K562 (cell line): Measurements from ENCODE around the gene MTHFR. TPM values are rescaled to one million over a fixed set of nuclear protein-coding genes. Genes with fewer than 3 reads are reported as not detected.

Source experiments
- C11orf30 ChIP-seq: fragments of 450-650 bp; IDR thresholded peaks from 2 replicates; pipeline ENCODE4 v1.6.1; 2016; ENCODE audit warnings: low read depth, mild to moderate bottlenecking
- CREB1 ChIP-seq, 2 experiments: sonication (generic) in 1 of 2; formaldehyde crosslinking in 1 of 2; IDR thresholded peaks; 2 replicates each; pipeline versions ENCODE4 v1.6.1 to v1.8.0; 2012 to 2022; ENCODE audit warnings: inconsistent platforms in 1 of 2, mild to moderate bottlenecking in 1 of 2, missing genetic modification reagents in 1 of 2, moderate library complexity in 1 of 2
- CREM ChIP-seq: IDR thresholded peaks from 2 replicates; pipeline ENCODE4 v1.6.1; 2014; ENCODE audit warnings: antibody characterized with exemption, low read depth
- FOXA1 ChIP-seq: fragments of 450-650 bp; IDR thresholded peaks from 2 replicates; pipeline ENCODE4 v1.6.1; 2016; ENCODE audit warnings: mild to moderate bottlenecking, borderline replicate concordance
- FOXA3 ChIP-seq, 2 experiments: fragments of 450-650 bp in 1 of 2; sonication (generic) in 1 of 2; formaldehyde crosslinking; IDR thresholded peaks in 1 of 2; conservative IDR thresholded peaks in 1 of 2; 2 replicates each; pipeline versions ENCODE4 v1.4.0 to v1.8.0; 2020 to 2022; ENCODE audit warnings: mild to moderate bottlenecking in 2 of 2, missing genetic modification reagents in 1 of 2
- ILK ChIP-seq: fragments of 450-650 bp; IDR thresholded peaks from 2 replicates; pipeline ENCODE4 v1.6.1; 2016; ENCODE audit warnings: missing genetic modification characterization, low read depth, mild to moderate bottlenecking, missing compliant biosample characterization, moderate library complexity, borderline replicate concordance
- MAZ ChIP-seq, 2 experiments: fragments of 450-650 bp in 1 of 2; sonication (generic) in 1 of 2; formaldehyde crosslinking; IDR thresholded peaks in 1 of 2; conservative IDR thresholded peaks in 1 of 2; 2 replicates each; pipeline versions ENCODE4 v1.4.0 to v1.5.0; 2020; ENCODE audit warnings: mild to moderate bottlenecking in 1 of 2, missing genetic modification reagents in 1 of 2
- MTA1 ChIP-seq: fragments of 450-650 bp; IDR thresholded peaks from 2 replicates; pipeline ENCODE4 v1.6.1; 2017; ENCODE audit warnings: borderline replicate concordance
- NCOA6 ChIP-seq: fragments of 450-650 bp; IDR thresholded peaks from 2 replicates; pipeline ENCODE4 v1.6.1; 2017; ENCODE audit warnings: mild to moderate bottlenecking
- NONO ChIP-seq, 2 experiments: fragments of 200-400 bp in 1 of 2; fragments of 450-650 bp in 1 of 2; formaldehyde crosslinking in 1 of 2; IDR thresholded peaks; 2 replicates each; pipeline ENCODE4 v1.6.1; 2017; ENCODE audit warnings: low read depth in 2 of 2, mild to moderate bottlenecking in 2 of 2, moderate library complexity in 2 of 2, low read length in 1 of 2
- PTBP1 ChIP-seq: fragments of 200-400 bp; formaldehyde crosslinking; IDR thresholded peaks from 2 replicates; pipeline ENCODE4 v1.6.1; 2017; ENCODE audit warnings: low read depth, low read length
- XRCC4 ChIP-seq: IDR thresholded peaks from one replicate; pipeline ENCODE4 v1.6.1; 2011; ENCODE audit not compliant: insufficient read depth, insufficient read length; ENCODE audit errors: extremely low read depth
- ZNF121 ChIP-seq: sonication (generic); formaldehyde crosslinking; conservative IDR thresholded peaks from 2 replicates; pipeline ENCODE4 v1.8.0; 2022; ENCODE audit warnings: missing genetic modification reagents
- ZNF263 ChIP-seq: sonication (generic); formaldehyde crosslinking; IDR thresholded peaks from 2 replicates; pipeline ENCODE4 v1.8.0; 2022; ENCODE audit warnings: mild to moderate bottlenecking, missing genetic modification reagents, borderline replicate concordance
- ZNF41 ChIP-seq: fragments of 250-450 bp; sonication (Bioruptor Pico); conservative IDR thresholded peaks from 2 replicates; pipeline ENCODE4 v1.4.0; 2020; ENCODE audit warnings: mild to moderate bottlenecking
- ZSCAN32 ChIP-seq: fragments of 450-650 bp; formaldehyde crosslinking; IDR thresholded peaks from 2 replicates; pipeline ENCODE4 v1.4.0; 2020; ENCODE audit warnings: mild to moderate bottlenecking, moderate library complexity
- ZZZ3 ChIP-seq: fragments of 450-650 bp; IDR thresholded peaks from 2 replicates; pipeline ENCODE4 v1.6.1; 2016; ENCODE audit warnings: antibody characterized with exemption, mild to moderate bottlenecking, moderate library complexity
- polyA plus RNA-seq, 8 experiments: library from polyadenylated mRNA; depleted of rRNA in 4 of 8; stranded (reverse) in 5 of 8; unstranded in 3 of 8; fragments of >200 nt; fragmentation: Nextera tagmentation in 2 of 8; fragmentation: Illumina TruSeq in 1 of 8; extraction: Ambion mirVana in 2 of 8; extraction: Trizol in 1 of 8; gene quantifications; 2 replicates each; pipeline versions ENCODE4 v1.2.1 to v1.2.3, GENCODE V29; 2011 to 2014; ENCODE audit warnings: inconsistent platforms in 1 of 8, missing spikeins in 1 of 8
- total RNA-seq, 7 experiments: library from RNA; depleted of rRNA in 6 of 7; stranded (reverse); fragments of >200 nt in 6 of 7; fragmentation: Illumina TruSeq in 2 of 7; extraction: Trizol in 2 of 7; gene quantifications; 2 replicates each; pipeline versions ENCODE4 v1.2.1 to v1.2.3, GENCODE V29; 2011 to 2021; ENCODE audit warnings: low replicate concordance in 1 of 7
- TF ChIP-seq, protein P1 (sequence below): sonication (generic); formaldehyde crosslinking; IDR thresholded peaks from 2 replicates; pipeline ENCODE4 v1.9.0; 2022; ENCODE audit warnings: mild to moderate bottlenecking, missing genetic modification reagents
- TF ChIP-seq, protein P2 (sequence below): fragments of 250-450 bp; sonication (Bioruptor Pico); IDR thresholded peaks from 2 replicates; pipeline ENCODE4 v1.5.0; 2020; ENCODE audit warnings: mild to moderate bottlenecking
- TF ChIP-seq, protein P3 (sequence below): fragments of 200-800 bp; sonication (Bioruptor generic); IDR thresholded peaks from 2 replicates; pipeline ENCODE4 v1.6.1; 2017; ENCODE audit warnings: missing genetic modification characterization, missing compliant biosample characterization
- TF ChIP-seq, protein P4 (sequence below): fragments of 450-650 bp; IDR thresholded peaks from 2 replicates; pipeline ENCODE4 v1.6.1; 2017; ENCODE audit warnings: antibody characterized with exemption, mild to moderate bottlenecking

The MTHFR gene
- total and polyA plus RNA-seq, 9 of the 15 experiments (the other 6 are each of a cell fraction or from before 2014, with no cell fraction given) = 5.0 to 104 (median 62.6) TPM

DNA sequence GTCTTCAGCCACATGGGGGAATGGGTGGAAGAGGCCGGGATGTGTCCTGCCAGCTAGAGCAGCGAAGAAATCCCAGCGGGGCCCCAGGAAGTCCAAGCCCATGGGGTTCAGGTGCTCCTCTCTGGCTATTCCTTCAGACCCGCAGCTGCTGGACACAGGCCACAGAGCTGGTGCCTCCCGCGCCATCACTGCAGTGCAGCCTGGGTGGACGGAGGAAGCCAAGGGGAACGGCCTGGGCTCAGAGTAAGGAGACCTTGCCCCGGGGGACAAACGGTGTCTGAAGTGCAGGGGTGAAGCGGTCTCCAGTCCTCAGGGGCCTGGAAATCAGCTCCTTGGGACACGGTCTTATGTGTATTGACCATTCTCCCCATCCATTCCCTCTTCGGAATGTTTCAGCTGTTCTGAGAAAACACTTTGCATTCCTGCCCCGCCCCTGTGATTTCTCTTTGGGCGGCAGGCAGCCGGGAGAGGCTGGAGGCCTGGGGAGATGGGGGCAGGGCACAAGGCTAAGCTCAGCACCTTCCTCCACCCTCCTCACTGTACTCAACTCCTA, 18.4 kb downstream of the MTHFR start (continued):
- TF ChIP-seq, protein P1, sequence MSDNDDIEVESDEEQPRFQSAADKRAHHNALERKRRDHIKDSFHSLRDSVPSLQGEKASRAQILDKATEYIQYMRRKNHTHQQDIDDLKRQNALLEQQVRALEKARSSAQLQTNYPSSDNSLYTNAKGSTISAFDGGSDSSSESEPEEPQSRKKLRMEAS (CRISPR knock-in tag) = peak; percentile 7; the same call in 1 of the 2 replicates
- TF ChIP-seq XRCC4 (no peak), ZNF41 (CRISPR knock-in tag) (no peak), ILK (no peak), NCOA6 (no peak), FOXA3 (CRISPR knock-in tag; conservative IDR thresholded peaks at IDR 0.05 in 1 of 2, IDR thresholded peaks at IDR 0.05 in 1 of 2) (0 out of 4 replicates have a peak, but pooled peaks of 1 of the 2 experiments have one; percentile 1), NONO (IDR thresholded peaks at IDR 0.05; ENCODE audit: low read depth in 2 of 2, low read length in 1 of 2) (0 out of 4 replicates have a peak, but pooled peaks of 1 of the 2 experiments have one; percentile 18), C11orf30 (no peak), FOXA1 (no peak), ZSCAN32 (CRISPR knock-in tag) (no peak), MAZ (CRISPR knock-in tag; conservative IDR thresholded peaks at IDR 0.05 in 1 of 2, IDR thresholded peaks at IDR 0.05 in 1 of 2) (peak in 1 of 2 experiments; percentile 9; a peak in 2 of 4 replicates), ZNF121 (CRISPR knock-in tag) (no peak), CREB1 (IDR thresholded peaks at IDR 0.05) (no peak), CREB1 (CRISPR knock-in tag; IDR thresholded peaks at IDR 0.05) (no peak), PTBP1 (0 out of 2 replicates have a peak, but pooled peaks have one; percentile 20), ZZZ3 (no peak), MTA1 (no peak), CREM (no peak), ZNF263 (peak; percentile 41; the same call in 1 of the 2 replicates)
- TF ChIP-seq, protein P2, sequence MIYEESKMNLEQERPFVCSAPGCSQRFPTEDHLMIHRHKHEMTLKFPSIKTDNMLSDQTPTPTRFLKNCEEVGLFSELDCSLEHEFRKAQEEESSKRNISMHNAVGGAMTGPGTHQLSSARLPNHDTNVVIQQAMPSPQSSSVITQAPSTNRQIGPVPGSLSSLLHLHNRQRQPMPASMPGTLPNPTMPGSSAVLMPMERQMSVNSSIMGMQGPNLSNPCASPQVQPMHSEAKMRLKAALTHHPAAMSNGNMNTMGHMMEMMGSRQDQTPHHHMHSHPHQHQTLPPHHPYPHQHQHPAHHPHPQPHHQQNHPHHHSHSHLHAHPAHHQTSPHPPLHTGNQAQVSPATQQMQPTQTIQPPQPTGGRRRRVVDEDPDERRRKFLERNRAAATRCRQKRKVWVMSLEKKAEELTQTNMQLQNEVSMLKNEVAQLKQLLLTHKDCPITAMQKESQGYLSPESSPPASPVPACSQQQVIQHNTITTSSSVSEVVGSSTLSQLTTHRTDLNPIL = no peak
- TF ChIP-seq, protein P3, sequence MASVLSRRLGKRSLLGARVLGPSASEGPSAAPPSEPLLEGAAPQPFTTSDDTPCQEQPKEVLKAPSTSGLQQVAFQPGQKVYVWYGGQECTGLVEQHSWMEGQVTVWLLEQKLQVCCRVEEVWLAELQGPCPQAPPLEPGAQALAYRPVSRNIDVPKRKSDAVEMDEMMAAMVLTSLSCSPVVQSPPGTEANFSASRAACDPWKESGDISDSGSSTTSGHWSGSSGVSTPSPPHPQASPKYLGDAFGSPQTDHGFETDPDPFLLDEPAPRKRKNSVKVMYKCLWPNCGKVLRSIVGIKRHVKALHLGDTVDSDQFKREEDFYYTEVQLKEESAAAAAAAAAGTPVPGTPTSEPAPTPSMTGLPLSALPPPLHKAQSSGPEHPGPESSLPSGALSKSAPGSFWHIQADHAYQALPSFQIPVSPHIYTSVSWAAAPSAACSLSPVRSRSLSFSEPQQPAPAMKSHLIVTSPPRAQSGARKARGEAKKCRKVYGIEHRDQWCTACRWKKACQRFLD (CRISPR knock-in tag) = 0 out of 2 replicates have a peak, but pooled peaks have one; percentile 42
- TF ChIP-seq, protein P4, sequence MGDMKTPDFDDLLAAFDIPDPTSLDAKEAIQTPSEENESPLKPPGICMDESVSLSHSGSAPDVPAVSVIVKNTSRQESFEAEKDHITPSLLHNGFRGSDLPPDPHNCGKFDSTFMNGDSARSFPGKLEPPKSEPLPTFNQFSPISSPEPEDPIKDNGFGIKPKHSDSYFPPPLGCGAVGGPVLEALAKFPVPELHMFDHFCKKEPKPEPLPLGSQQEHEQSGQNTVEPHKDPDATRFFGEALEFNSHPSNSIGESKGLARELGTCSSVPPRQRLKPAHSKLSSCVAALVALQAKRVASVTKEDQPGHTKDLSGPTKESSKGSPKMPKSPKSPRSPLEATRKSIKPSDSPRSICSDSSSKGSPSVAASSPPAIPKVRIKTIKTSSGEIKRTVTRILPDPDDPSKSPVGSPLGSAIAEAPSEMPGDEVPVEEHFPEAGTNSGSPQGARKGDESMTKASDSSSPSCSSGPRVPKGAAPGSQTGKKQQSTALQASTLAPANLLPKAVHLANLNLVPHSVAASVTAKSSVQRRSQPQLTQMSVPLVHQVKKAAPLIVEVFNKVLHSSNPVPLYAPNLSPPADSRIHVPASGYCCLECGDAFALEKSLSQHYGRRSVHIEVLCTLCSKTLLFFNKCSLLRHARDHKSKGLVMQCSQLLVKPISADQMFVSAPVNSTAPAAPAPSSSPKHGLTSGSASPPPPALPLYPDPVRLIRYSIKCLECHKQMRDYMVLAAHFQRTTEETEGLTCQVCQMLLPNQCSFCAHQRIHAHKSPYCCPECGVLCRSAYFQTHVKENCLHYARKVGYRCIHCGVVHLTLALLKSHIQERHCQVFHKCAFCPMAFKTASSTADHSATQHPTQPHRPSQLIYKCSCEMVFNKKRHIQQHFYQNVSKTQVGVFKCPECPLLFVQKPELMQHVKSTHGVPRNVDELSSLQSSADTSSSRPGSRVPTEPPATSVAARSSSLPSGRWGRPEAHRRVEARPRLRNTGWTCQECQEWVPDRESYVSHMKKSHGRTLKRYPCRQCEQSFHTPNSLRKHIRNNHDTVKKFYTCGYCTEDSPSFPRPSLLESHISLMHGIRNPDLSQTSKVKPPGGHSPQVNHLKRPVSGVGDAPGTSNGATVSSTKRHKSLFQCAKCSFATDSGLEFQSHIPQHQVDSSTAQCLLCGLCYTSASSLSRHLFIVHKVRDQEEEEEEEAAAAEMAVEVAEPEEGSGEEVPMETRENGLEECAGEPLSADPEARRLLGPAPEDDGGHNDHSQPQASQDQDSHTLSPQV = peak; percentile 76
